GM19239 (cell line): ENCODE data around the gene APC2.

Experiments used
- DNase-seq: peaks from one replicate; pipeline ENCODE4 v3.0.0; 2011; ENCODE audit warnings: low spot score; ENCODE audit not compliant: insufficient read length
- FAIRE-seq: peaks from 2 replicates; lab custom pipeline; 2011; peaks lifted over from hg19 to GRCh38; lab: Jason Lieb, UNC

APC2 gene

DNA sequence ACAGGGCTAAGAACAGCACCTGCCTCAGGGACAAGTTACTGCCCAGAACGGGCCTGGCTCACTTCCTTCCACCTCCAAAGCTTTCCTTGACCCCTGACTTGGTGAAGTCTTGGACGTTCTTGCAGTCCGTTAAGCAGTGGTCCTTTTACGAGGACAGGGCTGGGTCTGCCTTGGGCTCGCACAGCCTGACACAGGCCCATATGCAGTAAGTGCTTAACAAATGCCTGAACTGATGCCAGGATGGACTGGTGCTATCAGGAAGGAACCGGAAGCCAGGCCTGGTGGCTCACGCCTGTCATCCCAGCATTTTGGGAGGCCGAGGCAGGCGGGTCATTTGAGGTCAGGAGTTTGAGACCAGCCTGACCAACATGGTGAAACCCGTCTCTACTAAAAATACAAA, 72.1 kb downstream of the APC2 start:
- FAIRE-seq: no peak

DNA sequence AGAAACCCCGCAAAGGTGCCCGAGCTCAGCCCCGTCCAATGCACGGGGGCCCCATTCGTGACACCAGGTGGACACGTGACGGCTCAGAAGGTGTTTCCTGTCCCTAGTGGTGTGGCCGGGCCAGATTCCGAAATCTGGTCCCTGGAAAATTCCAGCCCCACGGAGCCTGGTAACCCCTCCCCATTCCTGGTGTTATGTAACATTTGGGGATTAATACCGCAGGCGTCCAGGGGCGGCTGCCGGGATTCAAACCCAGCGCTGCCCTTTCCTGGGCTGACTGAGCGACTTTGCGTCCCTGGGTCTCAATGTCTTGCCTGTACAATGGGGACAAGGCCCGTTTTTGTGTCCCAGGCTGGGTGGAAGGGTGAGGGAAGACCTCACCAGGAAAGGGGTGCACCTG, 72.9 kb downstream of the APC2 start:
- DNase-seq (no peak), FAIRE-seq (no peak)

More for the DNA sequence above, 72.1 kb downstream of the APC2 start:
- DNase-seq: no peak
